Glutamatergic neuron (in vitro differentiated cells): Measurements from ENCODE around the gene GPX2. TPM values are rescaled to one million over a fixed set of nuclear protein-coding genes. Genes with fewer than 3 reads are reported as not detected.
A peak's percentile ranks its signal among the peaks of the same experiment; 100 is the strongest.

ENCODE experiments used
- DNase-seq: peaks from one replicate; pipeline ENCODE4 v3.0.0; 2022
- H3K27ac Mint-ChIP-seq: one replicate; pipeline ENCODE4 v1.8.0; 2020; ENCODE audit warnings: mild to moderate bottlenecking, mixed read lengths, inconsistent platforms; ENCODE audit not compliant: unreplicated experiment
- H3K27me3 Mint-ChIP-seq: one replicate; pipeline ENCODE4 v1.8.0; 2020; ENCODE audit warnings: mild to moderate bottlenecking, moderate library complexity, mixed read lengths, inconsistent platforms; ENCODE audit not compliant: unreplicated experiment
- H3K36me3 Mint-ChIP-seq: one replicate; pipeline ENCODE4 v1.8.0; 2020; ENCODE audit warnings: mild to moderate bottlenecking, mixed read lengths, inconsistent platforms; ENCODE audit not compliant: unreplicated experiment
- H3K4me1 Mint-ChIP-seq: one replicate; pipeline ENCODE4 v1.8.0; 2020; ENCODE audit warnings: mild to moderate bottlenecking, low read depth, mixed read lengths, inconsistent platforms; ENCODE audit not compliant: unreplicated experiment
- H3K4me3 Mint-ChIP-seq: one replicate; pipeline ENCODE4 v1.8.0; 2020; ENCODE audit warnings: mild to moderate bottlenecking, mixed read lengths, inconsistent platforms; ENCODE audit not compliant: unreplicated experiment
- H3K9me3 Mint-ChIP-seq: one replicate; pipeline ENCODE4 v1.8.0; 2020; ENCODE audit warnings: mild to moderate bottlenecking, moderate library complexity, mixed read lengths, inconsistent platforms; ENCODE audit not compliant: unreplicated experiment
- total RNA-seq: library from RNA; stranded (reverse); fragmentation: NEBNext Ultra II Directional; extraction: Animal tissue kit (Norgen Biotek cat#: 25700); gene quantifications from one replicate; pipeline ENCODE4 v1.2.1, GENCODE V29; 2021; ENCODE audit not compliant: unreplicated experiment
- TF ChIP-seq, protein P1 (sequence below): fragments of 200-600 bp; sonication (generic); IDR thresholded peaks from one replicate; pipeline ENCODE4 v1.5.0; 2021; ENCODE audit not compliant: partially characterized antibody, unreplicated experiment

The GPX2 gene
- total RNA-seq, 1 donor from 2014 or later = 1.3 TPM

DNA sequence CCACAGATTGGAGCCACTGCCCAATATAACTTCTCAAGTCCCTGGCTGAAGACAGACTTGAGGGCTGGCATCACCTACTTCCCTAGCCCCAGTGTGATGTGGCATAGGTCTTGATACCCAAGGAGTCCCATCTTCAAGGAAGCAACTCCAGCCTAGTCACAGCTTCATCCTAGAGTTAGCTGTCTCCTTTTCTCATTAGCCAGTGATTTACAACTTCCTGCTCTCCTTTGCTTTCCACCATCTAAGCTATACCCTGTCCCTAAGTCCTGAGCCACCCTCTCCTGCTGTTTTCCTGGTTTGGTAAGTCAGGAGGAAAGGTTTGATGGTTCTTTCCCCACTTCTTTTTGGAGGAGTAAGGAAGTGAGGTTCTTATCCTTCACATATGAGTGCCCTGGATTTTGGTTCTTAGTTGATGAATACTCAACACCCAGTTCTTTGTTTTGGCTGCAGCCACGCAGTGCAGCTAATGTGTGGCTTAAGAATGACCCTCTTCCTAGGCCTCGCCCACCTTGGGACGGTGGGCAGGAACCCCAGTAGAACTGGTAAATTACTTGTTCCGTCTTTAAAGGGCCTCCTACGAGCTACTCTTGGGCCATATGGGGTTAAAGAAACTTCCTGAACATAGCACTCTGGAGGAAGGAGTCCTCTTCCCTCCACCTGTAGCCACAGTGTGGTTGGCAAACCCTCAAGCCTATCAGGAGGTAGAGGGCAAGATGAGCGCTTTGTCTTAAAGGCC lies 3.9 kb upstream of the GPX2 start:
- H3K36me3 Mint-ChIP-seq = peaks cover 6% of the 10 kb centered on the region
- no peaks in the 10 kb centered on the region for H3K27me3 Mint-ChIP-seq
- no peaks in the 10 kb centered on the region for H3K4me1 Mint-ChIP-seq
- H3K27ac Mint-ChIP-seq = no peak overlapping the region
- no peak for DNase-seq
- H3K4me3 Mint-ChIP-seq = no peak overlapping the region
- peaks cover 7% of the 10 kb centered on the region for H3K9me3 Mint-ChIP-seq
- TF ChIP-seq, protein P1, sequence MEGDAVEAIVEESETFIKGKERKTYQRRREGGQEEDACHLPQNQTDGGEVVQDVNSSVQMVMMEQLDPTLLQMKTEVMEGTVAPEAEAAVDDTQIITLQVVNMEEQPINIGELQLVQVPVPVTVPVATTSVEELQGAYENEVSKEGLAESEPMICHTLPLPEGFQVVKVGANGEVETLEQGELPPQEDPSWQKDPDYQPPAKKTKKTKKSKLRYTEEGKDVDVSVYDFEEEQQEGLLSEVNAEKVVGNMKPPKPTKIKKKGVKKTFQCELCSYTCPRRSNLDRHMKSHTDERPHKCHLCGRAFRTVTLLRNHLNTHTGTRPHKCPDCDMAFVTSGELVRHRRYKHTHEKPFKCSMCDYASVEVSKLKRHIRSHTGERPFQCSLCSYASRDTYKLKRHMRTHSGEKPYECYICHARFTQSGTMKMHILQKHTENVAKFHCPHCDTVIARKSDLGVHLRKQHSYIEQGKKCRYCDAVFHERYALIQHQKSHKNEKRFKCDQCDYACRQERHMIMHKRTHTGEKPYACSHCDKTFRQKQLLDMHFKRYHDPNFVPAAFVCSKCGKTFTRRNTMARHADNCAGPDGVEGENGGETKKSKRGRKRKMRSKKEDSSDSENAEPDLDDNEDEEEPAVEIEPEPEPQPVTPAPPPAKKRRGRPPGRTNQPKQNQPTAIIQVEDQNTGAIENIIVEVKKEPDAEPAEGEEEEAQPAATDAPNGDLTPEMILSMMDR = no peak

DNA sequence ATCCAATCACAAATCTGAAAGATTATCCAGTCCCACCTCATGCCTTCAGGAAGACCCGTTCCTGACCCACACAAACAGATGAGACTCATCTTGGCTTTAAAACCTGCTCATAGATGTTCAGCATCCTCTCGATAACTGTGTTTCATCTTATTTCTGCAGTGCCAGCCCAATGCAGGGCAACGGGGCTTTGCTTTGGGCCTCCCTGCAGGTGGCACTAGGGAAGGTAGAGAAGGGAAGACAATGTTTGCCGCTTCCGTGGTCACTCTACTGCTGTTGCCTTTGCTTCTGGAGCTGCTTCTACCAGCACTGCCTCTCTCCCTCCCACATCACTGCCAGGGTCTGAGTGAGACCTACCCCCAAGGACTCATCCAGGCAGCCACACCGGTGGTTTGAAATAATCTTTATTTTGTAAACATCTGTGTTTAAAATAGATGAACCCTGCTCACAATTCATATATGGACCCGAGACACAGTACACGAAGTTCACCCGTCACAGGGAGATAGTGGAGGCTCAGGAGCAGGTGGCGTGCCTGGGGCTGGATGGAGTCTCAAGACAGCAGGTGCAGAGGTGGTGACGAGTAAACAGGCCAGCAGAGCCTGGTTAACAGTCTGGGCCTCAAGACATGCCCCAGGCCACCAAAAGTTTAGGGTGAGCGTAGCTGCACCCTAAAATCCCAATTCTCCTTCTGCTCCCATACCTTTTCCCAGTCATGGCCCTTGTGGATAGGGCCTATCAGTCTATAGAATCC lies 3.1 kb upstream of the GPX2 start:
- Mint-ChIP-seq H3K27me3 (no peaks in the 10 kb centered on the region), H3K4me3 (no peak overlapping the region), H3K4me1 (no peaks in the 10 kb centered on the region), H3K27ac (peak overlapping the region; percentile 30), H3K36me3 (no peaks in the 10 kb centered on the region), H3K9me3 (peaks cover 7% of the 10 kb centered on the region)
- TF ChIP-seq, protein P1 = no peak
- no peak for DNase-seq

DNA sequence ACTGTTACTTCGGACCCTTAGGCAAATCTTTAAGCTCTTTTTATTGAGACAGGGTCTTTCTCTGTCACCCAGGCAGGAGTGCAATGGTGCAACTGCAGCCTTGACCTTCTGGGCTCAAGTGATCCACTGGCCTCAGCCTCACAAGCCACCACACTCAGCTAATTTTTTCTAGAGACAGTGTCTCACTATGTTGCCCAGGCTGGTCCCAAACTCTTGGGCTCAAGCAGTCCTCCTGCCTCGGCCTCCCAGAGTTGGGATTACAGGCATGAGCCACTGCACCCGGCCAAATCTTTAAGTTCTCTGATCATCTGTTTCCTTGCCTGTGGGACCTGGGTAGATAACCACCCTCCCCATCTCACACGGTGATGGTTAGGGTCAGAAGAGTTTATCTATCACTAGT lies 2.3 kb upstream of the GPX2 start:
- TF ChIP-seq, protein P1 = no peak
- no peak overlapping the region for H3K4me3 Mint-ChIP-seq
- DNase-seq = no peak
- H3K27ac Mint-ChIP-seq = no peak overlapping the region
- H3K9me3 Mint-ChIP-seq = peaks cover 9% of the 10 kb centered on the region
- no peaks in the 10 kb centered on the region for H3K27me3 Mint-ChIP-seq
- no peaks in the 10 kb centered on the region for H3K4me1 Mint-ChIP-seq
- H3K36me3 Mint-ChIP-seq = no peaks in the 10 kb centered on the region

DNA sequence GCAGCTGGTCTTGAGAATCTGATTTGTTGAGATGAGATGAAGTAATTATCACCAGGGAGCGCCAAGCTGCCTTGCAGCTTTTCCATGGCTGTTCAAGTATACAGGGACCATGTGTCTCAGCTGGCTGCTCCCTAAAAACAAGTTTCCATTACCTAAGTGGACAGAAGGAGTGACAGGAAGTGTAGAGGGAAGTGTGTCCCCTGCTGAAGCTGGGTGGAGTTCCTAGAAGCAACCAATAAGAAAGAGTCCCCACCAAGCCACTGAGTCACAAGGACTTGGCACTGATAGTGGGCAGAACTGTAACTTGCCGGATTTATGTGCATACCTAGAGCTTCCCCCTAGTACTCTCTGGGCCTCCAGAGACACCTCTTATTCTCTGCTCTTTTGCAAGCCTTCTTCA lies 1.5 kb upstream of the GPX2 start:
- H3K9me3 Mint-ChIP-seq = peaks cover 9% of the 10 kb centered on the region
- no peaks in the 10 kb centered on the region for H3K4me1 Mint-ChIP-seq
- TF ChIP-seq, protein P1 = no peak
- H3K4me3 Mint-ChIP-seq = no peak overlapping the region
- no peaks in the 10 kb centered on the region for H3K36me3 Mint-ChIP-seq
- H3K27me3 Mint-ChIP-seq = no peaks in the 10 kb centered on the region
- peak overlapping the region; percentile 62 for H3K27ac Mint-ChIP-seq
- no peak for DNase-seq

DNA sequence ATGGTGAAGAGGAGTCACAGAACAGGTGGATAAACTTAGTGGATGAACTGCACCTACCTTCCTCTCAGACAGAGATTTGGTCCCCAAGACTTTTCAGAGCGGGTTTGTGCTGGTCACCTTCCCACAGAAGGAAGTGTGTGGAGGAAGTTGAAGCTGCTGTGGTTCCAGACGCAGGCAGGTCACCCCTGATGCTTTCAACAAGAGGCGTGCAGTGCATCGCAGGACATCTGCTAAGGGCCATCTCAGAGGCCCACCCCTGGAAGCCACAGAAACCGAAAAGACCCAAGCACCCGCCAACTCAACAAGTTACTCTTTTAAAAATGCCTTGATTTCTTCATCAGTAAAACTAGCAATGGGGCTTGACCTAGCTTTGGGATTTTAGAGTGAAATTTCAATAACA lies 1.0 kb upstream of the GPX2 start:
- TF ChIP-seq, protein P1 = no peak
- Mint-ChIP-seq H3K27me3 (no peaks in the 10 kb centered on the region), H3K36me3 (no peaks in the 10 kb centered on the region), H3K4me3 (no peak overlapping the region), H3K4me1 (no peaks in the 10 kb centered on the region), H3K27ac (peak overlapping the region; percentile 46), H3K9me3 (peaks cover 9% of the 10 kb centered on the region)
- DNase-seq = no peak
